Fibroblast of villous mesenchyme (primary cell): ENCODE data around the gene USP17L30. TPM values are rescaled to one million over a fixed set of nuclear protein-coding genes. Genes with fewer than 3 reads are reported as not detected.
"Not testable (repeated sequence)": the region's sequence is repeated elsewhere in the genome, so short reads cannot be mapped to it uniquely, and the experiment has no call there.

Experiments
- DNase-seq: peaks from one replicate; pipeline ENCODE4 v3.0.0-alpha.2; 2010; ENCODE audit warnings: low read depth
- H3K4me3 ChIP-seq: 2 replicates; pipeline ENCODE4 v1.5.1; 2011; ENCODE audit warnings: low read depth, mild to moderate bottlenecking, low read length
- CTCF ChIP-seq: IDR thresholded peaks from 2 replicates; pipeline ENCODE4 v1.5.1; 2012; ENCODE audit warnings: low read depth, mild to moderate bottlenecking, low read length; ENCODE audit not compliant: insufficient read depth
- total RNA-seq: library from RNA; depleted of rRNA; stranded (reverse); fragments of >200 nt; gene quantifications from 2 replicates; pipeline ENCODE4 v1.2.3, GENCODE V29; 2012

Gene USP17L30, protein sequence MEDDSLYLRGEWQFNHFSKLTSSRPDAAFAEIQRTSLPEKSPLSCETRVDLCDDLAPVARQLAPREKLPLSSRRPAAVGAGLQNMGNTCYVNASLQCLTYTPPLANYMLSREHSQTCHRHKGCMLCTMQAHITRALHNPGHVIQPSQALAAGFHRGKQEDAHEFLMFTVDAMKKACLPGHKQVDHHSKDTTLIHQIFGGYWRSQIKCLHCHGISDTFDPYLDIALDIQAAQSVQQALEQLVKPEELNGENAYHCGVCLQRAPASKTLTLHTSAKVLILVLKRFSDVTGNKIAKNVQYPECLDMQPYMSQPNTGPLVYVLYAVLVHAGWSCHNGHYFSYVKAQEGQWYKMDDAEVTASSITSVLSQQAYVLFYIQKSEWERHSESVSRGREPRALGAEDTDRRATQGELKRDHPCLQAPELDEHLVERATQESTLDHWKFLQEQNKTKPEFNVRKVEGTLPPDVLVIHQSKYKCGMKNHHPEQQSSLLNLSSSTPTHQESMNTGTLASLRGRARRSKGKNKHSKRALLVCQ
- total RNA-seq = not detected in 2 replicates

DNA sequence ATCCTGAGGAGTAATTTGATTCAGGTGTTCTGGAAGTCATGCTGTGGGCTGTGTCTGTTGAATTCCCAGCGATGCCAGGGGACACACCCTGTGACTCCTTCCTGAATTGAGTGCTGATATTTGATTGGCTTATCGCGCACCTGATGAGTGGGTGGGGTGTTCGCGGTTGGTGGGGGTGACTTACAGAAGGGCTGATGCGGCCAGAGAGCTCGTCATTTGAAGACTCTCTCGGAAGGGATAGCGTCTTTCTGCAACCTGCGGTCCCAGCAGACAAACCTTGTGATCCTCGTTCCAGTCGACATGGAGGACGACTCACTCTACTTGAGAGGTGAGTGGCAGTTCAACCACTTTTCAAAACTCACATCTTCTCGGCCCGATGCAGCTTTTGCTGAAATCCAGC, at the start of gene USP17L30:
TSS of gene USP17L30 (plus strand) at position 301 of the 400 bp plus-strand sequence. CDS start at position 301, 0 bp downstream.
- DNase-seq, H3K4me3 ChIP-seq: not testable (repeated sequence)

- not testable (repeated sequence) for H3K4me3 ChIP-seq
Measured at GRCh38 chr4:9324191-9324590, 38.7 kb upstream of the USP17L30 start.

DNA sequence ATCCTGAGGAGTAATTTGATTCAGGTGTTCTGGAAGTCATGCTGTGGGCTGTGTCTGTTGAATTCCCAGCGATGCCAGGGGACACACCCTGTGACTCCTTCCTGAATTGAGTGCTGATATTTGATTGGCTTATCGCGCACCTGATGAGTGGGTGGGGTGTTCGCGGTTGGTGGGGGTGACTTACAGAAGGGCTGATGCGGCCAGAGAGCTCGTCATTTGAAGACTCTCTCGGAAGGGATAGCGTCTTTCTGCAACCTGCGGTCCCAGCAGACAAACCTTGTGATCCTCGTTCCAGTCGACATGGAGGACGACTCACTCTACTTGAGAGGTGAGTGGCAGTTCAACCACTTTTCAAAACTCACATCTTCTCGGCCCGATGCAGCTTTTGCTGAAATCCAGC, 38.1 kb upstream of the USP17L30 start, which contains the start of gene USP17L24:
TSS of gene USP17L24 (plus strand) at position 301 of the 400 bp plus-strand sequence. CDS start at position 301, 0 bp downstream.
- not testable (repeated sequence) for DNase-seq, H3K4me3 ChIP-seq

More at GRCh38 chr4:9324191-9324590, 38.7 kb upstream of the USP17L30 start:
- not testable (repeated sequence) for DNase-seq

DNA sequence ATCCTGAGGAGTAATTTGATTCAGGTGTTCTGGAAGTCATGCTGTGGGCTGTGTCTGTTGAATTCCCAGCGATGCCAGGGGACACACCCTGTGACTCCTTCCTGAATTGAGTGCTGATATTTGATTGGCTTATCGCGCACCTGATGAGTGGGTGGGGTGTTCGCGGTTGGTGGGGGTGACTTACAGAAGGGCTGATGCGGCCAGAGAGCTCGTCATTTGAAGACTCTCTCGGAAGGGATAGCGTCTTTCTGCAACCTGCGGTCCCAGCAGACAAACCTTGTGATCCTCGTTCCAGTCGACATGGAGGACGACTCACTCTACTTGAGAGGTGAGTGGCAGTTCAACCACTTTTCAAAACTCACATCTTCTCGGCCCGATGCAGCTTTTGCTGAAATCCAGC, 33.3 kb upstream of the USP17L30 start, which contains the start of gene USP17L25:
TSS of gene USP17L25 (plus strand) at position 301 of the 400 bp plus-strand sequence. CDS start at position 301, 0 bp downstream.
- DNase-seq, H3K4me3 ChIP-seq: not testable (repeated sequence)

- not testable (repeated sequence) for H3K4me3 ChIP-seq, DNase-seq
Measured at GRCh38 chr4:9334358-9334757, 28.6 kb upstream of the USP17L30 start, which contains the start of gene USP17L26. Gene USP17L26 (plus strand): TSS chr4:9334658. CDS start chr4:9334658, 0 bp downstream.

GRCh38 chr4:9339103-9339502, 23.8 kb upstream of the USP17L30 start, which contains the start of gene USP17L5:
Gene USP17L5 (plus strand): TSS chr4:9339403. CDS start chr4:9339403, 0 bp downstream.
- not testable (repeated sequence) for H3K4me3 ChIP-seq, DNase-seq

- DNase-seq, H3K4me3 ChIP-seq: not testable (repeated sequence)
Measured at GRCh38 chr4:9343848-9344247, 19.1 kb upstream of the USP17L30 start, which contains the start of gene USP17L27. Gene USP17L27 (plus strand): TSS chr4:9344148. CDS start chr4:9344148, 0 bp downstream.

- not testable (repeated sequence) for DNase-seq, H3K4me3 ChIP-seq
Measured at GRCh38 chr4:9348593-9348992, 14.3 kb upstream of the USP17L30 start, which contains the start of gene USP17L28. Gene USP17L28 (plus strand): TSS chr4:9348893. CDS start chr4:9348893, 0 bp downstream.

GRCh38 chr4:9350866-9351265, 12.1 kb upstream of the USP17L30 start:
- not testable (repeated sequence) for H3K4me3 ChIP-seq, DNase-seq

DNA sequence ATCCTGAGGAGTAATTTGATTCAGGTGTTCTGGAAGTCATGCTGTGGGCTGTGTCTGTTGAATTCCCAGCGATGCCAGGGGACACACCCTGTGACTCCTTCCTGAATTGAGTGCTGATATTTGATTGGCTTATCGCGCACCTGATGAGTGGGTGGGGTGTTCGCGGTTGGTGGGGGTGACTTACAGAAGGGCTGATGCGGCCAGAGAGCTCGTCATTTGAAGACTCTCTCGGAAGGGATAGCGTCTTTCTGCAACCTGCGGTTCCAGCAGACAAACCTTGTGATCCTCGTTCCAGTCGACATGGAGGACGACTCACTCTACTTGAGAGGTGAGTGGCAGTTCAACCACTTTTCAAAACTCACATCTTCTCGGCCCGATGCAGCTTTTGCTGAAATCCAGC, 9.6 kb upstream of the USP17L30 start, which contains the start of gene USP17L29:
TSS of gene USP17L29 (plus strand) at position 301 of the 400 bp plus-strand sequence. CDS start at position 301, 0 bp downstream.
- DNase-seq, H3K4me3 ChIP-seq: not testable (repeated sequence)

DNA sequence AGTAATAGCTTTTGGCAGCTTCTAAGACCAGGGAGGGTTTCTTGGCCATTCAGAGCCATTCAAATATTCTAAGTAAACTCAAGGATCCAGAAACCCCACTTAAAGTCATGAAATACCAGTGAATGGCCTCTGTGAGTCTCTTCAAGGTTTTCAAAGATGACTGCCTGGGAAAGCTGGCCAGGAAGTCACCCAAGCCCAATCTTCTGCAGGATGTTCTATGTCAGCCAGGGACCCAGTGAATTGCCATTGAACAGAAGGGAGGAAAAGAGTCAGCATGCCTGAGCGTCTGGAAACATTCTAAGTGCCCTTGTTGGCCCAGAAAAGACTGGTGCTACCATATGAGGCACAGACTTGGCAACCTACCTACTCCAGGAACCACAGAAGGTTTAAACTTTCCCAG, 17.0 kb downstream of the USP17L30 start:
- not testable (repeated sequence) for DNase-seq

GRCh38 chr4:9381012-9381534, 18.1 kb downstream of the USP17L30 start:
- TF ChIP-seq CTCF = peak; percentile 35
- peak overlapping the region; percentile 37 for H3K4me3 ChIP-seq
- not testable (repeated sequence) for DNase-seq

More for the DNA sequence above, 17.0 kb downstream of the USP17L30 start:
- H3K4me3 ChIP-seq = not testable (repeated sequence)
